GM23338 (cell line): Measurements from ENCODE around the gene NFATC1. TPM values are rescaled to one million over a fixed set of nuclear protein-coding genes. Genes with fewer than 3 reads are reported as not detected.

Experiments
- ATAC-seq: fragments of 200-7000 bp; cut with Tn5 transposase; 3 replicates; pipeline ENCODE4 v1.9.1; 2020
- DNase-seq: peaks from one replicate; pipeline ENCODE4 v3.0.0-alpha.2; 2015; ENCODE audit warnings: low spot score
- H2AFZ ChIP-seq: fragments of 200-600 bp; sonication (generic); 2 replicates; pipeline ENCODE4 v1.8.0; 2016; ENCODE audit warnings: antibody characterized with exemption, mild to moderate bottlenecking, moderate library complexity
- H3F3A ChIP-seq: fragments of 200-600 bp; sonication (generic); replicated peaks from 2 replicates; pipeline ENCODE4 v1.8.0; 2017; ENCODE audit warnings: antibody characterized with exemption, mixed run types, low read depth
- H3K27ac ChIP-seq: fragments of 200-600 bp; sonication (generic); 2 replicates; pipeline ENCODE4 v1.6.1; 2016; ENCODE audit warnings: low read depth
- H3K27me3 ChIP-seq: fragments of 200-600 bp; sonication (generic); 2 replicates; pipeline ENCODE4 v1.8.0; 2016; ENCODE audit warnings: mild to moderate bottlenecking, mixed run types, moderate library complexity; ENCODE audit not compliant: insufficient read depth
- H3K36me3 ChIP-seq: fragments of 200-600 bp; sonication (generic); 2 replicates; pipeline ENCODE4 v1.8.0; 2016; ENCODE audit warnings: mild to moderate bottlenecking; ENCODE audit not compliant: insufficient read depth
- H3K4me1 ChIP-seq: fragments of 200-600 bp; sonication (generic); 2 replicates; pipeline ENCODE4 v1.8.0; 2016; ENCODE audit warnings: mild to moderate bottlenecking, moderate library complexity; ENCODE audit not compliant: insufficient read depth
- H3K4me2 ChIP-seq: fragments of 200-600 bp; sonication (generic); 2 replicates; pipeline ENCODE4 v1.7.1; 2017; ENCODE audit warnings: mixed run types
- H3K4me3 ChIP-seq: fragments of 200-600 bp; sonication (generic); 2 replicates; pipeline ENCODE4 v1.6.1; 2016; ENCODE audit warnings: mixed run types
- H3K79me2 ChIP-seq: fragments of 200-600 bp; sonication (generic); replicated peaks from 2 replicates; pipeline ENCODE4 v1.8.0; 2017; ENCODE audit warnings: mild to moderate bottlenecking; ENCODE audit not compliant: insufficient read depth
- H3K9me2 ChIP-seq: fragments of 200-600 bp; sonication (generic); 2 replicates; pipeline ENCODE4 v1.8.0; 2017; ENCODE audit not compliant: insufficient read depth
- H4K20me1 ChIP-seq: fragments of 200-600 bp; sonication (generic); replicated peaks from 2 replicates; pipeline ENCODE4 v1.8.0; 2017; ENCODE audit warnings: mild to moderate bottlenecking; ENCODE audit not compliant: insufficient read depth
- H3K27ac Mint-ChIP-seq: 2 replicates; pipeline ENCODE4 v1.8.0; 2020; ENCODE audit warnings: inconsistent platforms, mild to moderate bottlenecking, moderate library complexity, mixed read lengths
- H3K27me3 Mint-ChIP-seq: 3 replicates; pipeline ENCODE4 v1.8.0; 2022; ENCODE audit warnings: low read depth, mild to moderate bottlenecking, moderate library complexity, mixed read lengths, inconsistent platforms; ENCODE audit not compliant: insufficient read depth, poor library complexity
- H3K36me3 Mint-ChIP-seq: 3 replicates; pipeline ENCODE4 v1.8.0; 2021; ENCODE audit warnings: low read depth, mild to moderate bottlenecking, inconsistent platforms, moderate library complexity, mixed read lengths
- H3K4me1 Mint-ChIP-seq: 3 replicates; pipeline ENCODE4 v1.8.0; 2020; ENCODE audit warnings: mild to moderate bottlenecking, inconsistent platforms, mixed read lengths
- H3K4me3 Mint-ChIP-seq: 3 replicates; pipeline ENCODE4 v1.8.0; 2021; ENCODE audit warnings: moderate library complexity, mild to moderate bottlenecking, inconsistent platforms, mixed read lengths
- H3K9me3 Mint-ChIP-seq: 3 replicates; pipeline ENCODE4 v1.8.0; 2020; ENCODE audit warnings: moderate library complexity, mild to moderate bottlenecking, inconsistent platforms, mixed read lengths
- CREB1 ChIP-seq: fragments of 250-450 bp; sonication (Bioruptor Pico); IDR thresholded peaks from 2 replicates; pipeline ENCODE4 v1.5.0; 2020; ENCODE audit warnings: low read depth, mild to moderate bottlenecking, moderate library complexity
- CTCF ChIP-seq, 2 experiments: fragments of 200-600 bp in 1 of 2; sonication (generic) in 1 of 2; conservative IDR thresholded peaks; 2 replicates each; pipeline versions ENCODE4 v1.5.1 to v1.6.1; 2016 to 2017; ENCODE audit warnings: antibody characterized with exemption in 2 of 2, low read depth in 2 of 2, mild to moderate bottlenecking in 2 of 2, moderate library complexity in 1 of 2
- ETS1 ChIP-seq: IDR thresholded peaks from 2 replicates; pipeline ENCODE4 v1.6.1; 2016; ENCODE audit warnings: antibody characterized with exemption
- EZH2 ChIP-seq: fragments of 200-600 bp; sonication (generic); IDR thresholded peaks from one replicate; pipeline ENCODE4 v1.8.0; 2017; ENCODE audit warnings: antibody characterized with exemption, mild to moderate bottlenecking, low read depth; ENCODE audit not compliant: unreplicated experiment
- EZH2phosphoT487 ChIP-seq: fragments of 200-600 bp; sonication (generic); IDR thresholded peaks from one replicate; pipeline ENCODE4 v1.8.1; 2018; ENCODE audit warnings: antibody characterized with exemption; ENCODE audit not compliant: unreplicated experiment
- JUNB ChIP-seq: IDR thresholded peaks from one replicate; pipeline ENCODE4 v1.6.1; 2016; ENCODE audit warnings: antibody characterized with exemption; ENCODE audit not compliant: unreplicated experiment
- NANOG ChIP-seq: IDR thresholded peaks from 2 replicates; pipeline ENCODE4 v1.6.1; 2016; ENCODE audit warnings: antibody characterized with exemption, borderline replicate concordance
- POLR2AphosphoS5 ChIP-seq: IDR thresholded peaks from 2 replicates; pipeline ENCODE4 v1.6.1; 2016; ENCODE audit warnings: antibody characterized with exemption, low read depth
- REST ChIP-seq: IDR thresholded peaks from one replicate; pipeline ENCODE4 v1.6.1; 2018; ENCODE audit warnings: antibody characterized with exemption; ENCODE audit not compliant: unreplicated experiment
- STAT1 ChIP-seq: IDR thresholded peaks from one replicate; pipeline ENCODE4 v1.6.1; 2016; ENCODE audit warnings: antibody characterized with exemption; ENCODE audit not compliant: unreplicated experiment
- ZNF114 ChIP-seq: fragments of 250-450 bp; sonication (Bioruptor Pico); IDR thresholded peaks from 2 replicates; pipeline ENCODE4 v1.5.0; 2020; ENCODE audit warnings: mild to moderate bottlenecking, moderate library complexity
- ZNF331 ChIP-seq: fragments of 250-450 bp; sonication (Bioruptor Pico); IDR thresholded peaks from 2 replicates; pipeline ENCODE4 v1.5.0; 2020; ENCODE audit warnings: low read depth, mild to moderate bottlenecking, moderate library complexity
- ZNF462 ChIP-seq: fragments of 250-450 bp; sonication (Bioruptor Pico); IDR thresholded peaks from 2 replicates; pipeline ENCODE4 v1.5.0; 2020; ENCODE audit warnings: mild to moderate bottlenecking, moderate library complexity
- polyA plus RNA-seq: library from polyadenylated mRNA; unstranded; fragments of >200 nt; fragmentation: Nextera tagmentation; extraction: Ambion mirVana; gene quantifications from 2 replicates; pipeline ENCODE4 v1.2.1, GENCODE V29; 2016
- total RNA-seq: library from RNA; depleted of rRNA; stranded (reverse); fragments of >200 nt; shearing (Covaris generic); gene quantifications from 2 replicates; pipeline ENCODE4 v1.2.3, GENCODE V29; 2014

Gene NFATC1
- total and polyA plus RNA-seq, 2 experiments from 2014 or later, result 3.9 to 6.4 TPM

GRCh38 chr18:79563949-79564348, 168.2 kb downstream of the NFATC1 start:
- Mint-ChIP-seq H3K36me3 (no peaks in the 10 kb centered on the region; the same call in 2 of the 3 replicates), H3K27me3 (peaks cover 15% of the 10 kb centered on the region), H3K4me1 (peaks cover 17% of the 10 kb centered on the region), H3K4me3 (no peak overlapping the region), H3K9me3 (peaks cover 7% of the 10 kb centered on the region; the same call in 1 of the 3 replicates), H3K27ac (no peak overlapping the region)
- ATAC-seq, result no peak
- Histone ChIP-seq H3K27me3 (no peaks in the 10 kb centered on the region), H3K4me2 (no peak overlapping the region), H3K36me3 (no peaks in the 10 kb centered on the region), H3K9me2 (no peaks in the 10 kb centered on the region), H4K20me1 (no peaks in the 10 kb centered on the region), H2AFZ (no peak overlapping the region), H3F3A (0 out of 2 replicates have a peak, but pooled peaks cover 6% of the 10 kb centered on the region), H3K4me1 (peaks cover 8% of the 10 kb centered on the region; the same call in 1 of the 2 replicates), H3K79me2 (no peaks in the 10 kb centered on the region), H3K4me3 (no peak overlapping the region), H3K27ac (no peak overlapping the region)
- no peak for TF ChIP-seq CREB1 (CRISPR knock-in tag)
- TF ChIP-seq ETS1, result no peak
- no peak for TF ChIP-seq NANOG
- TF ChIP-seq CTCF (conservative IDR thresholded peaks at IDR 0.05; ENCODE audit: low read depth in 2 of 2), result no peak
- TF ChIP-seq EZH2phosphoT487, result no peak
- no peak for TF ChIP-seq ZNF114 (CRISPR knock-in tag)
- TF ChIP-seq EZH2, result no peak
- no peak for TF ChIP-seq JUNB
- no peak for TF ChIP-seq ZNF462 (CRISPR knock-in tag)
- TF ChIP-seq STAT1, result no peak
- TF ChIP-seq POLR2AphosphoS5, result no peak
- TF ChIP-seq REST, result no peak
- no peak for TF ChIP-seq ZNF331 (CRISPR knock-in tag)
- no peak for DNase-seq
